Adrenal gland (tissue), 12 donors: Measurements from ENCODE around the gene AQP5. TPM values are rescaled to one million over a fixed set of nuclear protein-coding genes. Genes with fewer than 3 reads are reported as not detected.

Experiments
- DNase-seq, 7 donors: peaks; one replicate each; pipeline ENCODE4 v3.0.0-alpha.2; 2019 to 2020
- H3K27ac ChIP-seq, 5 donors: fragments of 200-600 bp; sonication (generic) in 4 of 5; 1 replicate in 3 of 5; 2 replicates in 2 of 5; pipeline versions ENCODE4 v1.5.1 to v1.8.0; 2016 to 2020; ENCODE audit warnings: mild to moderate bottlenecking in 1 of 5
- H3K27me3 ChIP-seq: fragments of 200-600 bp; 2 replicates; pipeline ENCODE4 v1.8.0; 2021
- H3K36me3 ChIP-seq, 2 donors: fragments of 200-600 bp; replicated peaks in 1 of 2; 1 replicate in 1 of 2; 2 replicates in 1 of 2; pipeline versions ENCODE4 v1.5.1 to v1.8.0; 2018 to 2022
- H3K4me1 ChIP-seq, 2 donors: fragments of 200-600 bp; replicated peaks in 1 of 2; 1 replicate in 1 of 2; 2 replicates in 1 of 2; pipeline versions ENCODE4 v1.5.1 to v1.8.0; 2018 to 2021
- H3K4me3 ChIP-seq, 4 donors: fragments of 200-600 bp; sonication (generic) in 3 of 4; one replicate each; pipeline ENCODE4 v1.5.1; 2016 to 2018
- H3K9me3 ChIP-seq, 3 donors: fragments of 200-600 bp; sonication (generic) in 1 of 3; replicated peaks in 1 of 3; 1 replicate in 2 of 3; 2 replicates in 1 of 3; pipeline versions ENCODE4 v1.5.1 to v1.8.0; 2016 to 2021
- CTCF ChIP-seq, 6 experiments: fragments of 450-650 bp in 4 of 6; fragments of 200-600 bp in 2 of 6; sonication (generic) in 1 of 6; IDR thresholded peaks; 1 replicate in 5 of 6; 2 replicates in 1 of 6; pipeline versions ENCODE4 v1.5.1 to v1.8.0; 2016 to 2021; ENCODE audit warnings: antibody characterized with exemption in 6 of 6, mild to moderate bottlenecking in 2 of 6, moderate library complexity in 1 of 6
- POLR2A ChIP-seq, 2 donors: fragments of 450-650 bp; IDR thresholded peaks; one replicate each; pipeline ENCODE4 v1.6.1; 2017; ENCODE audit warnings: antibody characterized with exemption in 2 of 2, mild to moderate bottlenecking in 2 of 2, moderate library complexity in 1 of 2
- WGBS, 4 donors: extraction: QIAGEN DNeasy Blood & Tissue Kit in 2 of 4; methylation state at CpG; one replicate each; pipeline versions ENCODE4 v1.1.5 to v1.1.7; 2013 to 2017; 5-methylcytosine and 5-hydroxymethylcytosine counted together
- intact Hi-C, 2 donors: fragments of 100-400 bp; cut with DNase I; formaldehyde crosslinking; loops; one replicate each; pipeline versions ENCODE4 v1.14.1 to v1.15.0; 2022 to 2023
- polyA plus RNA-seq, 3 donors: library from polyadenylated mRNA; stranded (reverse); fragments of 200-250 nt in 2 of 3; fragments of 350-450 nt in 1 of 3; fragmentation: Illumina TruSeq in 1 of 3; extraction: RNeasy Lipid Tissue Mini Kit (QIAGEN cat#74804) in 1 of 3; gene quantifications; one replicate each; pipeline ENCODE4 v1.2.3, GENCODE V29; 2013 to 2014
- total RNA-seq, 9 donors: library from RNA; depleted of rRNA in 4 of 9; stranded (reverse); fragments of >200 nt in 4 of 9; fragments of 120-200 nt in 1 of 9; fragmentation: NEBNext Ultra II Directional in 1 of 9; extraction: Animal tissue kit (Norgen Biotek cat#: 25700) in 1 of 9; gene quantifications; one replicate each; pipeline versions ENCODE4 v1.1.0 to v1.2.4, GENCODE V29; 2013 to 2023
- donor health status: healthy with polysubstance abuse.
- donor health status: Bipolar disorder and iron deficiency.
- donor health status: DM: yes; HTN: yes; CAD: no.
- donor health status: DM: no; HTN: no; CAD: no.
- donor health status: DM: no; HTN: no; CAD: no.
- donor health status: DM: yes; HTN: yes; CAD: no.

Gene AQP5
- total and polyA plus RNA-seq, 12 donors, result 0.22 to 2.6 (median 0.84) TPM; not detected in 1

GRCh38 chr12:49955899-49956662, 5.6 kb upstream of the AQP5 start:
- intact Hi-C loops, result no loop called here
- H3K4me3 ChIP-seq, result no peak overlapping the region
- no peaks in the 10 kb centered on the region for H3K36me3 ChIP-seq
- H3K27ac ChIP-seq, result no peak overlapping the region
- H3K9me3 ChIP-seq, result no peaks in the 10 kb centered on the region
- no peak for DNase-seq
- TF ChIP-seq POLR2A (IDR thresholded peaks at IDR 0.05), result no peak
- TF ChIP-seq CTCF (IDR thresholded peaks at IDR 0.05), result no peak
- peaks cover 0 to 1% of the 10 kb centered on the region in 2 donors for H3K4me1 ChIP-seq
- 65 to 68% (median 66%) methylated on average over 10 to 13 of the region's 13 CpGs for WGBS, 4 donors
- peaks cover 12% of the 10 kb centered on the region for H3K27me3 ChIP-seq

GRCh38 chr12:49956663-49957569, 4.8 kb upstream of the AQP5 start:
- Histone ChIP-seq H3K27ac (no peak overlapping the region), H3K4me3 (no peak overlapping the region), H3K9me3 (no peaks in the 10 kb centered on the region), H3K4me1 (peaks cover 0 to 4% of the 10 kb centered on the region in 2 donors), H3K27me3 (peaks cover 12% of the 10 kb centered on the region), H3K36me3 (no peaks in the 10 kb centered on the region)
- no peak for DNase-seq
- intact Hi-C loops, result no loop called here
- TF ChIP-seq CTCF (IDR thresholded peaks at IDR 0.05) (no peak), POLR2A (IDR thresholded peaks at IDR 0.05) (no peak)
- 81 to 92% (median 90%) methylated on average over 6 of the region's 6 CpGs for WGBS, 4 donors

GRCh38 chr12:49957570-49957967, 4.1 kb upstream of the AQP5 start:
- Histone ChIP-seq H3K27ac (no peak overlapping the region), H3K9me3 (no peaks in the 10 kb centered on the region), H3K36me3 (no peaks in the 10 kb centered on the region), H3K4me3 (no peak overlapping the region), H3K4me1 (peaks cover 0 to 4% of the 10 kb centered on the region in 2 donors), H3K27me3 (peaks cover 12% of the 10 kb centered on the region)
- DNase-seq, result no peak
- intact Hi-C loops, result no loop called here
- TF ChIP-seq POLR2A (IDR thresholded peaks at IDR 0.05) (no peak), CTCF (IDR thresholded peaks at IDR 0.05) (no peak)
